Measurements from ENCODE around the gene MRPS21. TPM values are rescaled to one million over a fixed set of nuclear protein-coding genes. Genes with fewer than 3 reads are reported as not detected.
A peak's percentile ranks its signal among the peaks of the same experiment; 100 is the strongest.

Gene MRPS21
- total RNA-seq, 2 experiments from 2014 or later, result 64.8 to 75.5 TPM

DNA sequence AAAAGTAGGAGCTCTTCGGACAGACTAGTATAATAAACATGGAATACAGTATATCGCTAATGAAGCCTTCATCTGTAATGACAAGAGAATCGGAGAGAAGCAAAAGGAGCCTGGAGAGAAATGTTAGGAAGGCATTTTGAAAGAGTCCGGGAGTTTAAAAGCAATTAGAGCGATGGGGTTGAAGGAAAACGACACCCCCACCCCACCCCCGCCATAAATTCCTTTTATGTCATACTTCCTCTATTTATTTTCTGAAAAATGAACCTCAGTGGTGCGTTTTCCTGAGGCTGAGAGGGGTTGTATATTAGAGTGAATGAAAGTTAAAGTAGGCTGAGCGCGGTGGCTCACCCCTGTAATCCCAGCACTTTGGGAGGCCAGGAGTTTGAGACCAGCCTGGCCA, 24.2 kb upstream of the MRPS21 start:
- H3K27ac ChIP-seq (ENCODE audit: low read depth, low read length, poor library complexity, severe bottlenecking), result peak overlapping the region; percentile 34
- H3K4me1 ChIP-seq (ENCODE audit: insufficient read depth, low read length, poor library complexity, severe bottlenecking), result peaks cover 19% of the 10 kb centered on the region
- H4K20me1 ChIP-seq (ENCODE audit: insufficient read depth, low read length), result no peaks in the 10 kb centered on the region
- intact Hi-C loops (cut with micrococcal nuclease; ENCODE audit: unreplicated experiment), result loop anchor here (1.0 kb wide), 2 partner anchors 24 to 33 kb away; partner anchors contain the start of genes ANP32E and MRPS21
- ChIA-PET CTCF (ENCODE audit: unreplicated experiment) (no interaction called here), POLR2A (interaction anchor here (0.5 to 1.6 kb wide), 6 partner anchors 16 to 701 kb away, joined by 3 to 5 read pairs (median 3); no protein-coding TSS in a partner anchor)
- H3K36me3 ChIP-seq (ENCODE audit: insufficient read depth, low read length), result peaks cover 30% of the 10 kb centered on the region
- BruUV-seq (replicated peaks), result no TSS peak
- DNase-seq (ENCODE audit: low spot score), result no peak
- peaks cover 20% of the 10 kb centered on the region for H3K79me2 ChIP-seq (ENCODE audit: insufficient read depth, low read depth, low read length)
- 0 out of 2 replicates have a peak, but pooled peaks cover 5% of the 10 kb centered on the region for H3K9me3 ChIP-seq (ENCODE audit: low read length)
- no peaks in the 10 kb centered on the region for H3K9me2 ChIP-seq (ENCODE audit: insufficient read depth, low read length)
- TF ChIP-seq EZH2phosphoT487 (IDR thresholded peaks at IDR 0.05; ENCODE audit: borderline replicate concordance, low read depth, low read length), result no peak
- no peak for TF ChIP-seq CTCF (conservative IDR thresholded peaks at IDR 0.05; ENCODE audit: low read length)
- peak overlapping the region; percentile 99 for H3K4me2 ChIP-seq (ENCODE audit: low read length)
- H2AFZ ChIP-seq (ENCODE audit: low read length), result peak overlapping the region; percentile 99
- H3K4me3 ChIP-seq (ENCODE audit: low read depth, low read length, poor library complexity, severe bottlenecking), result peak overlapping the region; percentile 82

DNA sequence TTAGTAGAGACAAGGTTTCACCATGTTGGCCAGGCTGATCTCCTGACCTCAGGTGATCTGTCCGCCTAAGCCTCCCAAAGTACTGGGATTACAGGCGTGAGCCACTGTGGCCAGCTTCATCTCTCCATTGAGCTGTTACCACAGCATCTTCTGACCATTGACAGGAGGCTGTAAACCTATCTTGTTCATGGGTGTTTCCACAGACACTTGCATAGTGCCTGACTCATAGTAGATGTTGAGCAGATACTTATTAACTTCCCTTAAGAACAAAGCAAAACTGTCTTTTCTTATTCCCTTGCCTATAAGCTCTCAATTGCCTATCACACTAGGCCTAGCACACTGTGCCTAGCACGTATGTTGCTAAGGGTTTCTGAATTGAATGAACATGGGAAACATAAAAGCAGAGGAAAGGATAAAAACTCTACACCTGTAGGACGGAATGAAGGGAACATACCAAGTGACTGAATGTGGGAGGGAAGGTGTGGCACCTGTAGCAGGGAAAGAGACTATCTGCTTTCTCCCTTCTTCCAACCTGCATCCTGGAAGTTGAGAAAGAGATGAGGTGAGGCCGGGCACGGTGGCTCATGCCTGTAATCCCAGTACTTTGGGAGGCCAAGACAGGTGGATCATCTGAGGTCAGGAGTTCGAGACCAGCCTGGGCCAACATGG, 22.2 kb upstream of the MRPS21 start:
- H2AFZ ChIP-seq (ENCODE audit: low read length), result no peak overlapping the region
- intact Hi-C loops (cut with micrococcal nuclease; ENCODE audit: unreplicated experiment), result no loop called here
- TF ChIP-seq EZH2phosphoT487 (IDR thresholded peaks at IDR 0.05; ENCODE audit: borderline replicate concordance, low read depth, low read length), result no peak
- no peak for TF ChIP-seq CTCF (conservative IDR thresholded peaks at IDR 0.05; ENCODE audit: low read length)
- POLR2A ChIA-PET, result interaction anchor here (1.1 kb wide), 1 partner anchor 33 kb away, joined by 3 read pairs; no protein-coding TSS in a partner anchor
- H3K9me3 ChIP-seq (ENCODE audit: low read length), result 0 out of 2 replicates have a peak, but pooled peaks cover 5% of the 10 kb centered on the region
- H4K20me1 ChIP-seq (ENCODE audit: insufficient read depth, low read length), result no peaks in the 10 kb centered on the region
- CTCF ChIA-PET (ENCODE audit: unreplicated experiment), result no interaction called here
- peaks cover 11% of the 10 kb centered on the region; the same call in 1 of the 2 replicates for H3K36me3 ChIP-seq (ENCODE audit: insufficient read depth, low read length)
- H3K4me1 ChIP-seq (ENCODE audit: insufficient read depth, low read length, poor library complexity, severe bottlenecking), result peaks cover 19% of the 10 kb centered on the region
- peaks cover 20% of the 10 kb centered on the region for H3K79me2 ChIP-seq (ENCODE audit: insufficient read depth, low read depth, low read length)
- H3K4me3 ChIP-seq (ENCODE audit: low read depth, low read length, poor library complexity, severe bottlenecking), result no peak overlapping the region
- no peak overlapping the region for H3K27ac ChIP-seq (ENCODE audit: low read depth, low read length, poor library complexity, severe bottlenecking)
- no peak overlapping the region for H3K4me2 ChIP-seq (ENCODE audit: low read length)
- no peak for DNase-seq (ENCODE audit: low spot score)
- no TSS peak for BruUV-seq (replicated peaks)
- no peaks in the 10 kb centered on the region for H3K9me2 ChIP-seq (ENCODE audit: insufficient read depth, low read length)

- intact Hi-C loops (cut with micrococcal nuclease; ENCODE audit: unreplicated experiment), result no loop called here
- peaks cover 4% of the 10 kb centered on the region; the same call in 1 of the 2 replicates for H3K79me2 ChIP-seq (ENCODE audit: insufficient read depth, low read depth, low read length)
- ChIA-PET CTCF (ENCODE audit: unreplicated experiment) (no interaction called here), POLR2A (interaction anchor here (0.5 to 1.3 kb wide), 5 partner anchors 8 to 723 kb away, joined by 3 to 4 read pairs (median 3); no protein-coding TSS in a partner anchor)
- H3K4me3 ChIP-seq (ENCODE audit: low read depth, low read length, poor library complexity, severe bottlenecking), result no peak overlapping the region
- 0 out of 2 replicates have a peak, but pooled peaks cover 5% of the 10 kb centered on the region for H3K9me3 ChIP-seq (ENCODE audit: low read length)
- H2AFZ ChIP-seq (ENCODE audit: low read length), result no peak overlapping the region
- no peak overlapping the region for H3K27ac ChIP-seq (ENCODE audit: low read depth, low read length, poor library complexity, severe bottlenecking)
- H4K20me1 ChIP-seq (ENCODE audit: insufficient read depth, low read length), result no peaks in the 10 kb centered on the region
- no peaks in the 10 kb centered on the region for H3K36me3 ChIP-seq (ENCODE audit: insufficient read depth, low read length)
- no peak overlapping the region for H3K4me2 ChIP-seq (ENCODE audit: low read length)
- no TSS peak for BruUV-seq (replicated peaks)
- H3K4me1 ChIP-seq (ENCODE audit: insufficient read depth, low read length, poor library complexity, severe bottlenecking), result peaks cover 5% of the 10 kb centered on the region
- no peak for TF ChIP-seq EZH2phosphoT487 (IDR thresholded peaks at IDR 0.05; ENCODE audit: borderline replicate concordance, low read depth, low read length)
- no peak for TF ChIP-seq CTCF (conservative IDR thresholded peaks at IDR 0.05; ENCODE audit: low read length)
- no peak for DNase-seq (ENCODE audit: low spot score)
- H3K9me2 ChIP-seq (ENCODE audit: insufficient read depth, low read length), result no peaks in the 10 kb centered on the region
Observed at GRCh38 chr1:150273311-150273710, 20.4 kb upstream of the MRPS21 start.

Measured in OCI-LY7 (cell line).